Adrenal gland (tissue), 12 donors: ENCODE results near the gene RIC3. TPM values are rescaled to one million over a fixed set of nuclear protein-coding genes. Genes with fewer than 3 reads are reported as not detected.
"Not testable (repeated sequence)": the region's sequence is repeated elsewhere in the genome, so short reads cannot be mapped to it uniquely, and the experiment has no call there.

Experiments used
- DNase-seq, 7 donors: peaks; one replicate each; pipeline ENCODE4 v3.0.0-alpha.2; 2019 to 2020
- H3K27ac ChIP-seq, 5 donors: fragments of 200-600 bp; sonication (generic) in 4 of 5; 1 replicate in 3 of 5; 2 replicates in 2 of 5; pipeline versions ENCODE4 v1.5.1 to v1.8.0; 2016 to 2020; ENCODE audit warnings: mild to moderate bottlenecking in 1 of 5
- H3K27me3 ChIP-seq: fragments of 200-600 bp; 2 replicates; pipeline ENCODE4 v1.8.0; 2021
- H3K36me3 ChIP-seq, 2 donors: fragments of 200-600 bp; replicated peaks in 1 of 2; 1 replicate in 1 of 2; 2 replicates in 1 of 2; pipeline versions ENCODE4 v1.5.1 to v1.8.0; 2018 to 2022
- H3K4me1 ChIP-seq, 2 donors: fragments of 200-600 bp; replicated peaks in 1 of 2; 1 replicate in 1 of 2; 2 replicates in 1 of 2; pipeline versions ENCODE4 v1.5.1 to v1.8.0; 2018 to 2021
- H3K4me3 ChIP-seq, 4 donors: fragments of 200-600 bp; sonication (generic) in 3 of 4; one replicate each; pipeline ENCODE4 v1.5.1; 2016 to 2018
- H3K9me3 ChIP-seq, 3 donors: fragments of 200-600 bp; sonication (generic) in 1 of 3; replicated peaks in 1 of 3; 1 replicate in 2 of 3; 2 replicates in 1 of 3; pipeline versions ENCODE4 v1.5.1 to v1.8.0; 2016 to 2021
- CTCF ChIP-seq, 6 experiments: fragments of 450-650 bp in 4 of 6; fragments of 200-600 bp in 2 of 6; sonication (generic) in 1 of 6; IDR thresholded peaks; 1 replicate in 5 of 6; 2 replicates in 1 of 6; pipeline versions ENCODE4 v1.5.1 to v1.8.0; 2016 to 2021; ENCODE audit warnings: antibody characterized with exemption in 6 of 6, mild to moderate bottlenecking in 2 of 6, moderate library complexity in 1 of 6
- POLR2A ChIP-seq, 2 donors: fragments of 450-650 bp; IDR thresholded peaks; one replicate each; pipeline ENCODE4 v1.6.1; 2017; ENCODE audit warnings: antibody characterized with exemption in 2 of 2, mild to moderate bottlenecking in 2 of 2, moderate library complexity in 1 of 2
- WGBS, 4 donors: extraction: QIAGEN DNeasy Blood & Tissue Kit in 2 of 4; methylation state at CpG; one replicate each; pipeline versions ENCODE4 v1.1.5 to v1.1.7; 2013 to 2017; 5-methylcytosine and 5-hydroxymethylcytosine counted together
- intact Hi-C, 2 donors: fragments of 100-400 bp; cut with DNase I; formaldehyde crosslinking; loops; one replicate each; pipeline versions ENCODE4 v1.14.1 to v1.15.0; 2022 to 2023
- polyA plus RNA-seq, 3 donors: library from polyadenylated mRNA; stranded (reverse); fragments of 200-250 nt in 2 of 3; fragments of 350-450 nt in 1 of 3; fragmentation: Illumina TruSeq in 1 of 3; extraction: RNeasy Lipid Tissue Mini Kit (QIAGEN cat#74804) in 1 of 3; gene quantifications; one replicate each; pipeline ENCODE4 v1.2.3, GENCODE V29; 2013 to 2014
- total RNA-seq, 9 donors: library from RNA; depleted of rRNA in 4 of 9; stranded (reverse); fragments of >200 nt in 4 of 9; fragments of 120-200 nt in 1 of 9; fragmentation: NEBNext Ultra II Directional in 1 of 9; extraction: Animal tissue kit (Norgen Biotek cat#: 25700) in 1 of 9; gene quantifications; one replicate each; pipeline versions ENCODE4 v1.1.0 to v1.2.4, GENCODE V29; 2013 to 2023
- donor health status: healthy with polysubstance abuse.
- donor health status: Bipolar disorder and iron deficiency.
- donor health status: DM: yes; HTN: yes; CAD: no.
- donor health status: DM: no; HTN: no; CAD: no.
- donor health status: DM: no; HTN: no; CAD: no.
- donor health status: DM: yes; HTN: yes; CAD: no.

Gene RIC3
- total and polyA plus RNA-seq, 12 donors: 11.0 to 45.5 (median 29.4) TPM

- Histone ChIP-seq H3K4me3 (no peak overlapping the region), H3K4me1 (no peaks in the 10 kb centered on the region), H3K36me3 (no peaks in the 10 kb centered on the region), H3K27ac (no peak overlapping the region), H3K27me3 (no peaks in the 10 kb centered on the region), H3K9me3 (no peaks in the 10 kb centered on the region)
- TF ChIP-seq CTCF (IDR thresholded peaks at IDR 0.05): no peak
- TF ChIP-seq POLR2A (IDR thresholded peaks at IDR 0.05): no peak
- intact Hi-C loops: no loop called here
- DNase-seq: no peak
- WGBS, 4 donors: 53 to 59% (median 58%) methylated on average over 5 of the region's 5 CpGs
Observed at GRCh38 chr11:8177136-8177535, 8.3 kb upstream of the RIC3 start.

- Histone ChIP-seq H3K4me1 (peaks cover 13 to 18% of the 10 kb centered on the region in 2 donors), H3K27ac (no peak overlapping the region), H3K9me3 (no peaks in the 10 kb centered on the region), H3K27me3 (peaks cover 9% of the 10 kb centered on the region), H3K4me3 (peak overlapping the region in 1 of 4 donors; percentile 66), H3K36me3 (no peaks in the 10 kb centered on the region)
- TF ChIP-seq CTCF (IDR thresholded peaks at IDR 0.05) (no peak), POLR2A (IDR thresholded peaks at IDR 0.05) (no peak)
- no peak for DNase-seq
- intact Hi-C loops: no loop called here
- WGBS, 4 donors: 52 to 65% (median 60%) methylated on average over 4 of the region's 4 CpGs
Observed at GRCh38 chr11:8167796-8168195, 1.0 kb downstream of the RIC3 start.

- no peaks in the 10 kb centered on the region for H3K27me3 ChIP-seq
- no peaks in the 10 kb centered on the region for H3K9me3 ChIP-seq
- H3K36me3 ChIP-seq: no peaks in the 10 kb centered on the region
- DNase-seq: no peak
- intact Hi-C loops: no loop called here
- no peak overlapping the region for H3K4me3 ChIP-seq
- TF ChIP-seq CTCF (IDR thresholded peaks at IDR 0.05) (no peak), POLR2A (IDR thresholded peaks at IDR 0.05) (no peak)
- H3K27ac ChIP-seq: no peak overlapping the region
- H3K4me1 ChIP-seq: peaks cover 13 to 18% of the 10 kb centered on the region in 2 donors
Observed at GRCh38 chr11:8164746-8165145, 4.1 kb downstream of the RIC3 start.

DNA sequence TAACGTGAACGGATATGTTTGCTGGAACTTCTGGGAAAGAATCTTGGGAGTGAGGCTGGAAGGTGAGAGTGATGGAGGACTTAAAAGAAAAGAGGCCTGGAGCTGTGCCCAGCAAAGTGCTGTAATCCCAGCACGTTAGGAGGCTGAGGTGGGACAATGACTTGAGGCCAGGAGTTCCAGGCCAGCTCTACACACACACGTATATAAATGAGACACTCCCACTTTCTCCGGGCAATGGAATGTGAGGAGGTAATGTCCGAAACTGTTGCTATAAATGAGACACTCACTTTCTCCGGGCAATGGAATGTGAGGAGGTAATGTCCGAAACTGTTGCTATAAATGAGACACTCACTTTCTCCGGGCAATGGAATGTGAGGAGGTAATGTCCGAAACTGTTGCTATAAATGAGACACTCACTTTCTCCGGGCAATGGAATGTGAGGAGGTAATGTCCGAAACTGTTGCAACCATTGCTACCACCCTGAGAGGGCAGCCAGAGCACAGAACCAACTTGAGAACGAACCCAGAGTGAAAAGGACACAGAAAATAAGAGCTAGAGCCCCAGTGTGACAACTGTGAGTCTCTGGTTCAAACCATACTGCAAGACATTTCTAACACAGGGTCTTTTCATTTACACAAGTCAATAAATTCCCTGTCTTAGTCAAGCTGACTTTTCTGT lies 7.1 kb downstream of the RIC3 start:
- H3K4me1 ChIP-seq: peaks cover 25% of the 10 kb centered on the region in 2 donors
- H3K36me3 ChIP-seq, H3K27ac ChIP-seq, H3K27me3 ChIP-seq, DNase-seq, H3K9me3 ChIP-seq, H3K4me3 ChIP-seq, intact Hi-C loops: not testable (repeated sequence)
- 86 to 89% (median 86%) methylated on average over 11 to 13 of the region's 13 CpGs for WGBS, 4 donors

GRCh38 chr11:8156877-8157276 lies 11.9 kb downstream of the RIC3 start:
- peaks cover 7 to 16% of the 10 kb centered on the region in 2 donors for H3K4me1 ChIP-seq
- WGBS, 4 donors: 63 to 76% (median 73%) methylated on average over 3 of the region's 3 CpGs
- no peaks in the 10 kb centered on the region for H3K9me3 ChIP-seq
- no peaks in the 10 kb centered on the region for H3K27me3 ChIP-seq
- H3K4me3 ChIP-seq: no peak overlapping the region
- no peak overlapping the region for H3K27ac ChIP-seq
- no peaks in the 10 kb centered on the region for H3K36me3 ChIP-seq
- intact Hi-C loops: no loop called here
- TF ChIP-seq CTCF (IDR thresholded peaks at IDR 0.05) (no peak), POLR2A (IDR thresholded peaks at IDR 0.05) (no peak)
- DNase-seq: no peak
